K562 (cell line): ENCODE data around the gene NDUFAF8. TPM values are rescaled to one million over a fixed set of nuclear protein-coding genes. Genes with fewer than 3 reads are reported as not detected.

Experiments
- ATAC-seq: fragments of 200-7000 bp; cut with Tn5 transposase; 3 replicates; pipeline ENCODE4 v1.9.1; 2020; ENCODE audit warnings: moderate library complexity
- BruUV-seq: library from RNA; stranded (reverse); fragments of 400-500 nt; replicated peaks from 2 replicates; lab custom pipeline; 2021; lab: Mats Ljungman, UMichigan
- CTCF ChIA-PET: fragments of 300-600 bp; formaldehyde crosslinking; extraction: SDS; loops from one replicate; lab custom pipeline; 2021; ENCODE audit warnings: low intra/inter-chr PET ratio; lab: Yijun Ruan, JAX
- POLR2A ChIA-PET: fragments of 300-600, 350-650 bp; sonication (Branson Sonifier 250); formaldehyde crosslinking; extraction: SDS; loops from one replicate; lab custom pipeline; 2021; ENCODE audit warnings: antibody characterized with exemption, inconsistent platforms; lab: Yijun Ruan, JAX
- DNase-seq, 4 experiments: peaks; one replicate each; pipeline versions ENCODE4 v3.0.0 to v3.0.0-alpha.2; 2011 to 2018; ENCODE audit warnings: low spot score in 3 of 4, mixed read lengths in 3 of 4; ENCODE audit errors: extremely low read depth in 1 of 4
- FAIRE-seq: peaks from 2 replicates; lab custom pipeline; 2011; peaks lifted over from hg19 to GRCh38; lab: Jason Lieb, UNC
- H2AFZ ChIP-seq: 2 replicates; pipeline ENCODE4 v1.6.0; 2011; ENCODE audit warnings: low read depth, low read length, control low read depth, inconsistent platforms
- H3K27ac ChIP-seq: fragments of 200-600 bp; 3 replicates; pipeline ENCODE4 v1.8.0; 2011; ENCODE audit warnings: low read depth, mild to moderate bottlenecking, control low read depth, inconsistent platforms, low read length, moderate library complexity, mixed read lengths; ENCODE audit errors: extremely low read depth
- H3K27me3 ChIP-seq, 2 experiments: fragments of 300-600 bp in 1 of 2; 2 replicates in 1 of 2; 3 replicates in 1 of 2; pipeline versions ENCODE4 v1.6.0 to v1.8.0; 2011; ENCODE audit warnings: inconsistent platforms in 2 of 2, low read length in 2 of 2, mild to moderate bottlenecking in 1 of 2, mixed read lengths in 1 of 2, moderate library complexity in 1 of 2; ENCODE audit not compliant: control insufficient read depth in 2 of 2, insufficient read depth in 2 of 2
- H3K36me3 ChIP-seq: fragments of 300-600 bp; 3 replicates; pipeline ENCODE4 v1.8.0; 2011; ENCODE audit warnings: mild to moderate bottlenecking, low read length, inconsistent platforms; ENCODE audit not compliant: control insufficient read depth, insufficient read depth
- H3K4me1 ChIP-seq, 2 experiments: fragments of 200-600 bp in 1 of 2; replicated peaks in 1 of 2; 2 replicates in 1 of 2; 3 replicates in 1 of 2; pipeline versions ENCODE4 v1.5.1 to v1.8.0; 2011; ENCODE audit warnings: inconsistent platforms in 2 of 2, low read length in 2 of 2, mild to moderate bottlenecking in 1 of 2, mixed read lengths in 1 of 2, moderate library complexity in 1 of 2; ENCODE audit not compliant: control insufficient read depth in 2 of 2, insufficient read depth in 2 of 2
- H3K4me2 ChIP-seq: 2 replicates; pipeline ENCODE4 v1.6.1; 2011; ENCODE audit warnings: low read length, control low read depth, inconsistent platforms, mixed read lengths; ENCODE audit not compliant: insufficient read depth
- H3K4me3 ChIP-seq: fragments of 200-600 bp; sonication (generic), shearing (Covaris generic); 2 replicates; pipeline ENCODE4 v1.5.1; 2016; ENCODE audit warnings: control low read depth, inconsistent platforms
- H3K79me2 ChIP-seq: fragments of 200-600 bp; 3 replicates; pipeline ENCODE4 v1.8.0; 2011; ENCODE audit warnings: low read length, inconsistent platforms; ENCODE audit not compliant: control insufficient read depth, insufficient read depth
- H3K9ac ChIP-seq, 2 experiments: 2 replicates each; pipeline versions ENCODE4 v1.6.0 to v1.6.1; 2011; ENCODE audit warnings: low read depth in 2 of 2, low read length in 2 of 2, control low read depth in 1 of 2, inconsistent platforms in 1 of 2, mild to moderate bottlenecking in 1 of 2, mixed read lengths in 1 of 2; ENCODE audit not compliant: insufficient read depth in 1 of 2
- H3K9me1 ChIP-seq: one replicate; pipeline ENCODE4 v1.6.0; 2011; ENCODE audit warnings: inconsistent platforms, mild to moderate bottlenecking, low read length, moderate library complexity; ENCODE audit not compliant: control insufficient read depth, insufficient read depth
- H3K9me3 ChIP-seq: replicated peaks from 2 replicates; pipeline ENCODE4 v1.5.1; 2011; ENCODE audit warnings: low read depth, low read length, inconsistent platforms; ENCODE audit not compliant: control insufficient read depth, insufficient read depth
- H4K20me1 ChIP-seq: replicated peaks from 2 replicates; pipeline ENCODE4 v1.6.1; 2011; ENCODE audit warnings: low read length, inconsistent platforms, mixed read lengths; ENCODE audit not compliant: control insufficient read depth, insufficient read depth
- ETV5 ChIP-seq: sonication (generic); formaldehyde crosslinking; IDR thresholded peaks from 2 replicates; pipeline ENCODE4 v1.4.0; 2020; ENCODE audit warnings: low read depth, mild to moderate bottlenecking, missing genetic modification reagents
- HEY1 ChIP-seq: fragments of 250-450 bp; sonication (Bioruptor Pico); IDR thresholded peaks from 2 replicates; pipeline ENCODE4 v1.5.0; 2020; ENCODE audit warnings: mild to moderate bottlenecking, moderate library complexity, borderline replicate concordance
- POLR2G ChIP-seq: fragments of 200-400 bp; formaldehyde crosslinking; IDR thresholded peaks from 2 replicates; pipeline ENCODE4 v1.6.1; 2017; ENCODE audit warnings: low read depth, mild to moderate bottlenecking, antibody characterized with exemption, low read length, moderate library complexity
- WGBS: fragments of 100-300 bp; shearing (Covaris generic); methylation state at CpG from one replicate; pipeline ENCODE4 v1.1.6; 2016; ENCODE audit warnings: low coverage, mixed read lengths; ENCODE audit not compliant: insufficient coverage; ENCODE audit errors: missing lambda C conversion rate; 5-methylcytosine and 5-hydroxymethylcytosine counted together
- in situ Hi-C: fragments of 300-500 bp; cut with MboI; formaldehyde crosslinking; loops from 4 replicates; pipeline ENCODE4 v1.15.0; 2018; ENCODE audit warnings: inconsistent platforms, mixed read lengths
- intact Hi-C: fragments of 100-400 bp; cut with micrococcal nuclease; formaldehyde crosslinking; loops from 2 replicates; pipeline ENCODE4 v1.14.2; 2022
- polyA plus RNA-seq, 8 experiments: library from polyadenylated mRNA; depleted of rRNA in 4 of 8; stranded (reverse) in 5 of 8; unstranded in 3 of 8; fragments of >200 nt; fragmentation: Nextera tagmentation in 2 of 8; fragmentation: Illumina TruSeq in 1 of 8; extraction: Ambion mirVana in 2 of 8; extraction: Trizol in 1 of 8; gene quantifications; 2 replicates each; pipeline versions ENCODE4 v1.2.1 to v1.2.3, GENCODE V29; 2011 to 2014; ENCODE audit warnings: inconsistent platforms in 1 of 8, missing spikeins in 1 of 8
- total RNA-seq, 7 experiments: library from RNA; depleted of rRNA in 6 of 7; stranded (reverse); fragments of >200 nt in 6 of 7; fragmentation: Illumina TruSeq in 2 of 7; extraction: Trizol in 2 of 7; gene quantifications; 2 replicates each; pipeline versions ENCODE4 v1.2.1 to v1.2.3, GENCODE V29; 2011 to 2021; ENCODE audit warnings: low replicate concordance in 1 of 7
- TF ChIP-seq, protein P1 (sequence below): sonication (generic); formaldehyde crosslinking; IDR thresholded peaks from 2 replicates; pipeline ENCODE4 v1.8.1; 2023; ENCODE audit warnings: mild to moderate bottlenecking, missing genetic modification reagents
- TF ChIP-seq, protein P2 (sequence below): sonication (generic); formaldehyde crosslinking; IDR thresholded peaks from 2 replicates; pipeline ENCODE4 v1.9.0; 2022; ENCODE audit warnings: mild to moderate bottlenecking, missing genetic modification reagents

The NDUFAF8 gene
- total and polyA plus RNA-seq, 9 of the 15 experiments (the other 6 are each of a cell fraction or from before 2014, with no cell fraction given) = 13.5 to 144 (median 90.0) TPM

DNA sequence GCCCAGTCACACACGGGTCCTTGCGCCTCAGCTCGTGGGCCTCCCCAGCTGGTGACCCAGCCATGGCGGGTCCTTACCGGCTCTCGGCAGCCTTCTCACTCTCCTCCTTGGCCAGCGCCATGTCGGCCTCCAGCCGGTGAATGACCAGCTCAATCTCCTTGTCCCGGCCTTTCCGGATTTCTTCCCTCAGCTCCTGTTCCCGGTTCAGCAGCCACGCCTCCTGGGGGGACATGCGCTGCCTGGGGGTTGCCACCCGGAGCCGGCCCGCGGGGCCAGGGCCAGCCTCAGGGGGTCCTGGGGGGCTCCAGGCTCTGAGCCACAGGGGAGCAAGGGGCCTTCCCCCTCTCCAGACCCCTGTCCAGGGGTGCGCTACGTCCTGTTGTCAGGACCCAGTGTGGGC, 48.0 kb upstream of the NDUFAF8 start:
- Histone ChIP-seq H4K20me1 (no peaks in the 10 kb centered on the region), H3K4me1 (peaks cover 10 to 78% of the 10 kb centered on the region in 2 experiments), H3K4me3 (no peak overlapping the region), H3K4me2 (no peak overlapping the region), H3K27me3 (no peaks in the 10 kb centered on the region), H3K27ac (no peak overlapping the region), H2AFZ (no peak overlapping the region), H3K9me3 (no peaks in the 10 kb centered on the region), H3K36me3 (peaks cover 2% of the 10 kb centered on the region; the same call in 1 of the 3 replicates), H3K9me1 (no peaks in the 10 kb centered on the region), H3K9ac (no peak overlapping the region), H3K79me2 (no peaks in the 10 kb centered on the region)
- in situ Hi-C loops = no loop called here
- DNase-seq = no peak
- FAIRE-seq = no peak
- CTCF ChIA-PET = no interaction called here
- no peak for ATAC-seq
- intact Hi-C loops = no loop called here
- WGBS = 78% methylated on average over 14 of the region's 20 CpGs
- TF ChIP-seq, protein P1, sequence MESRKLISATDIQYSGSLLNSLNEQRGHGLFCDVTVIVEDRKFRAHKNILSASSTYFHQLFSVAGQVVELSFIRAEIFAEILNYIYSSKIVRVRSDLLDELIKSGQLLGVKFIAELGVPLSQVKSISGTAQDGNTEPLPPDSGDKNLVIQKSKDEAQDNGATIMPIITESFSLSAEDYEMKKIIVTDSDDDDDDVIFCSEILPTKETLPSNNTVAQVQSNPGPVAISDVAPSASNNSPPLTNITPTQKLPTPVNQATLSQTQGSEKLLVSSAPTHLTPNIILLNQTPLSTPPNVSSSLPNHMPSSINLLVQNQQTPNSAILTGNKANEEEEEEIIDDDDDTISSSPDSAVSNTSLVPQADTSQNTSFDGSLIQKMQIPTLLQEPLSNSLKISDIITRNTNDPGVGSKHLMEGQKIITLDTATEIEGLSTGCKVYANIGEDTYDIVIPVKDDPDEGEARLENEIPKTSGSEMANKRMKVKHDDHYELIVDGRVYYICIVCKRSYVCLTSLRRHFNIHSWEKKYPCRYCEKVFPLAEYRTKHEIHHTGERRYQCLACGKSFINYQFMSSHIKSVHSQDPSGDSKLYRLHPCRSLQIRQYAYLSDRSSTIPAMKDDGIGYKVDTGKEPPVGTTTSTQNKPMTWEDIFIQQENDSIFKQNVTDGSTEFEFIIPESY (CRISPR knock-in tag) = peak; percentile 64; the same call in 1 of the 2 replicates
- TF ChIP-seq ETV5 = no peak
- no TSS peak for BruUV-seq
- POLR2A ChIA-PET = interaction anchor here (0.7 to 1.3 kb wide), 2 partner anchors 10 to 42 kb away, joined by 3 read pairs; no protein-coding TSS in a partner anchor

DNA sequence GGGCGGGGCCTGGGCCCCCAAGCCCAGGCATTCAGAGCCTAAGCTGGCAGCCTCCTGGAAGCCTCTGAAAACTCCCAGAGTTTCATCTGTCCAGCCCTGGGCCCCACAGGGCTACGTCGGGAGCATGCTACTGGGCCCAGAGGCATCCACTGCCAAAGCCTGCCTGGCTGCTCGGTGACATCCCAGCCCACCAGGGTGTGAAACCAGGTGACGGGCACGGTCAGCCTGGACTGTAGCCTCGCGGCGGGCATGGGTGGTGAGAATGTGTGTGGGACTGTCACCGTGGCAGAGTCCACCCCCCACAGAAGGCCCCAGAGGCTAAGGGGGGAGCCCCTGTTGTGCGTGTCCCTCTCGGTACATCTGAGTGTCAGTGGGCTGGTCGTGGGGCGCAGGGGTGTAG, 47.5 kb upstream of the NDUFAF8 start:
- DNase-seq = no peak
- H3K4me1 ChIP-seq = peaks cover 10 to 76% of the 10 kb centered on the region in 2 experiments
- WGBS = 79% methylated on average over 14 of the region's 14 CpGs
- H2AFZ ChIP-seq = no peak overlapping the region
- peaks cover 2% of the 10 kb centered on the region; the same call in 1 of the 3 replicates for H3K36me3 ChIP-seq
- no peak for ATAC-seq
- no peaks in the 10 kb centered on the region for H3K9me1 ChIP-seq
- FAIRE-seq = no peak
- H3K9me3 ChIP-seq = no peaks in the 10 kb centered on the region
- H4K20me1 ChIP-seq = no peaks in the 10 kb centered on the region
- no peak overlapping the region for H3K27ac ChIP-seq
- H3K4me2 ChIP-seq = no peak overlapping the region
- H3K79me2 ChIP-seq = no peaks in the 10 kb centered on the region
- H3K27me3 ChIP-seq = no peaks in the 10 kb centered on the region
- in situ Hi-C loops (no loop called here), intact Hi-C loops (no loop called here)
- no TSS peak for BruUV-seq
- POLR2A ChIA-PET = interaction anchor here (0.7 kb wide), 1 partner anchor 41 kb away, joined by 3 read pairs; no protein-coding TSS in a partner anchor
- H3K4me3 ChIP-seq = no peak overlapping the region
- TF ChIP-seq HEY1 (CRISPR knock-in tag) = no peak
- TF ChIP-seq, protein P2, sequence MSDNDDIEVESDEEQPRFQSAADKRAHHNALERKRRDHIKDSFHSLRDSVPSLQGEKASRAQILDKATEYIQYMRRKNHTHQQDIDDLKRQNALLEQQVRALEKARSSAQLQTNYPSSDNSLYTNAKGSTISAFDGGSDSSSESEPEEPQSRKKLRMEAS (CRISPR knock-in tag) = no peak
- 0 out of 2 replicates have a peak, but pooled peaks have one; percentile 13 for TF ChIP-seq POLR2G
- H3K9ac ChIP-seq = no peak overlapping the region
- CTCF ChIA-PET = no interaction called here
